ENCODE results near the gene CNGB1. TPM values are rescaled to one million over a fixed set of nuclear protein-coding genes. Genes with fewer than 3 reads are reported as not detected.

Gene CNGB1
- total RNA-seq, 1 experiment from 2014 or later: not detected

GRCh38 chr16:57924514-57924913, 46.4 kb downstream of the CNGB1 start:
- intact Hi-C loops (cut with micrococcal nuclease): no loop called here
- CTCF ChIA-PET: no interaction called here
- no TSS peak for BruUV-seq (replicated peaks)
- no peak overlapping the region for H3K9ac ChIP-seq (ENCODE audit: low read length)
- H3K4me3 ChIP-seq (replicated peaks in 1 of 2; ENCODE audit: low read depth in 1 of 2, low read length in 2 of 2): no peak overlapping the region
- no peaks in the 10 kb centered on the region for H3K27me3 ChIP-seq (ENCODE audit: insufficient read depth, low read length)
- H3K4me1 ChIP-seq (ENCODE audit: control insufficient read depth in 1 of 2, insufficient read depth in 2 of 2, low read length in 2 of 2): no peaks in the 10 kb centered on the region
- no peaks in the 10 kb centered on the region for H3K79me2 ChIP-seq (ENCODE audit: insufficient read depth, low read length)
- H3K36me3 ChIP-seq (ENCODE audit: control insufficient read depth in 1 of 2, insufficient read depth in 2 of 2, low read length in 2 of 2): no peaks in the 10 kb centered on the region
- no peak for ATAC-seq
- RAD21 ChIA-PET (ENCODE audit: low non-redundant PET in 1 of 2, low total read pairs in 2 of 2, uncharacterized antibody in 2 of 2, unreplicated experiment in 2 of 2): no interaction called here
- no peaks in the 10 kb centered on the region for H4K20me1 ChIP-seq (ENCODE audit: insufficient read depth)
- no peak for DNase-seq (ENCODE audit: low read depth, low spot score)
- H2AFZ ChIP-seq (ENCODE audit: low read depth, low read length, poor library complexity, severe bottlenecking): no peak overlapping the region
- TF ChIP-seq ELF1 (IDR thresholded peaks at IDR 0.05; ENCODE audit: borderline replicate concordance, low read depth) (no peak), SRF (IDR thresholded peaks at IDR 0.05; ENCODE audit: low read depth) (no peak), CBX3 (IDR thresholded peaks at IDR 0.05; ENCODE audit: low read depth) (no peak), POLR2AphosphoS5 (IDR thresholded peaks at IDR 0.05; ENCODE audit: low read depth, low read length) (no peak), SIN3A (IDR thresholded peaks at IDR 0.05; ENCODE audit: low read depth) (no peak), EZH2 (IDR thresholded peaks at IDR 0.05) (no peak)
- TF ChIP-seq, protein P1, sequence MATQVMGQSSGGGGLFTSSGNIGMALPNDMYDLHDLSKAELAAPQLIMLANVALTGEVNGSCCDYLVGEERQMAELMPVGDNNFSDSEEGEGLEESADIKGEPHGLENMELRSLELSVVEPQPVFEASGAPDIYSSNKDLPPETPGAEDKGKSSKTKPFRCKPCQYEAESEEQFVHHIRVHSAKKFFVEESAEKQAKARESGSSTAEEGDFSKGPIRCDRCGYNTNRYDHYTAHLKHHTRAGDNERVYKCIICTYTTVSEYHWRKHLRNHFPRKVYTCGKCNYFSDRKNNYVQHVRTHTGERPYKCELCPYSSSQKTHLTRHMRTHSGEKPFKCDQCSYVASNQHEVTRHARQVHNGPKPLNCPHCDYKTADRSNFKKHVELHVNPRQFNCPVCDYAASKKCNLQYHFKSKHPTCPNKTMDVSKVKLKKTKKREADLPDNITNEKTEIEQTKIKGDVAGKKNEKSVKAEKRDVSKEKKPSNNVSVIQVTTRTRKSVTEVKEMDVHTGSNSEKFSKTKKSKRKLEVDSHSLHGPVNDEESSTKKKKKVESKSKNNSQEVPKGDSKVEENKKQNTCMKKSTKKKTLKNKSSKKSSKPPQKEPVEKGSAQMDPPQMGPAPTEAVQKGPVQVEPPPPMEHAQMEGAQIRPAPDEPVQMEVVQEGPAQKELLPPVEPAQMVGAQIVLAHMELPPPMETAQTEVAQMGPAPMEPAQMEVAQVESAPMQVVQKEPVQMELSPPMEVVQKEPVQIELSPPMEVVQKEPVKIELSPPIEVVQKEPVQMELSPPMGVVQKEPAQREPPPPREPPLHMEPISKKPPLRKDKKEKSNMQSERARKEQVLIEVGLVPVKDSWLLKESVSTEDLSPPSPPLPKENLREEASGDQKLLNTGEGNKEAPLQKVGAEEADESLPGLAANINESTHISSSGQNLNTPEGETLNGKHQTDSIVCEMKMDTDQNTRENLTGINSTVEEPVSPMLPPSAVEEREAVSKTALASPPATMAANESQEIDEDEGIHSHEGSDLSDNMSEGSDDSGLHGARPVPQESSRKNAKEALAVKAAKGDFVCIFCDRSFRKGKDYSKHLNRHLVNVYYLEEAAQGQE (IDR thresholded peaks at IDR 0.05; ENCODE audit: low read depth): no peak
- H3K4me2 ChIP-seq (ENCODE audit: low read length): no peak overlapping the region
- H3K27ac ChIP-seq (ENCODE audit: low read depth, low read length): no peak overlapping the region
- H3K9me2 ChIP-seq (ENCODE audit: insufficient read depth): no peaks in the 10 kb centered on the region
- H3K9me3 ChIP-seq (ENCODE audit: control insufficient read depth in 1 of 2, insufficient read depth in 1 of 2, low read depth in 1 of 2, low read length in 2 of 2): no peaks in the 10 kb centered on the region
- POLR2A ChIA-PET: no interaction called here

GRCh38 chr16:57923841-57924240, 47.1 kb downstream of the CNGB1 start:
- intact Hi-C loops (cut with micrococcal nuclease): no loop called here
- H3K4me3 ChIP-seq (replicated peaks in 1 of 2; ENCODE audit: low read depth in 1 of 2, low read length in 2 of 2): no peak overlapping the region
- DNase-seq (ENCODE audit: low read depth, low spot score): no peak
- H3K9ac ChIP-seq (ENCODE audit: low read length): no peak overlapping the region
- no peaks in the 10 kb centered on the region for H3K79me2 ChIP-seq (ENCODE audit: insufficient read depth, low read length)
- no peaks in the 10 kb centered on the region for H3K9me2 ChIP-seq (ENCODE audit: insufficient read depth)
- no peaks in the 10 kb centered on the region for H3K9me3 ChIP-seq (ENCODE audit: control insufficient read depth in 1 of 2, insufficient read depth in 1 of 2, low read depth in 1 of 2, low read length in 2 of 2)
- H4K20me1 ChIP-seq (ENCODE audit: insufficient read depth): no peaks in the 10 kb centered on the region
- ATAC-seq: no peak
- no peak overlapping the region for H3K4me2 ChIP-seq (ENCODE audit: low read length)
- H2AFZ ChIP-seq (ENCODE audit: low read depth, low read length, poor library complexity, severe bottlenecking): no peak overlapping the region
- H3K27me3 ChIP-seq (ENCODE audit: insufficient read depth, low read length): no peaks in the 10 kb centered on the region
- H3K27ac ChIP-seq (ENCODE audit: low read depth, low read length): no peak overlapping the region
- ChIA-PET CTCF (no interaction called here), RAD21 (ENCODE audit: low non-redundant PET in 1 of 2, low total read pairs in 2 of 2, uncharacterized antibody in 2 of 2, unreplicated experiment in 2 of 2) (no interaction called here), POLR2A (no interaction called here)
- no peaks in the 10 kb centered on the region for H3K4me1 ChIP-seq (ENCODE audit: control insufficient read depth in 1 of 2, insufficient read depth in 2 of 2, low read length in 2 of 2)
- no TSS peak for BruUV-seq (replicated peaks)
- H3K36me3 ChIP-seq (ENCODE audit: control insufficient read depth in 1 of 2, insufficient read depth in 2 of 2, low read length in 2 of 2): no peaks in the 10 kb centered on the region
- TF ChIP-seq SRF (IDR thresholded peaks at IDR 0.05; ENCODE audit: low read depth): no peak
- no peak for TF ChIP-seq SIN3A (IDR thresholded peaks at IDR 0.05; ENCODE audit: low read depth)
- no peak for TF ChIP-seq ZBTB33 (IDR thresholded peaks at IDR 0.05; ENCODE audit: extremely low read depth, insufficient replicate concordance, low read length)
- no peak for TF ChIP-seq TCF7L2 (IDR thresholded peaks at IDR 0.05; ENCODE audit: borderline replicate concordance, extremely low read depth, insufficient read depth, insufficient read length)
- no peak for TF ChIP-seq POLR2A (IDR thresholded peaks at IDR 0.05; ENCODE audit: borderline replicate concordance, extremely low read depth, insufficient read depth, insufficient read length)
- no peak for TF ChIP-seq ZFX (IDR thresholded peaks at IDR 0.05)
- TF ChIP-seq, protein P2, sequence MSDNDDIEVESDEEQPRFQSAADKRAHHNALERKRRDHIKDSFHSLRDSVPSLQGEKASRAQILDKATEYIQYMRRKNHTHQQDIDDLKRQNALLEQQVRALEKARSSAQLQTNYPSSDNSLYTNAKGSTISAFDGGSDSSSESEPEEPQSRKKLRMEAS (IDR thresholded peaks at IDR 0.05): no peak

Measured in HCT116 (cell line).